ENCODE results near the gene IFNW1.

Gene IFNW1

GRCh38 chr9:21114311-21114710 lies 27.3 kb downstream of the IFNW1 start:
- DNase-seq (ENCODE audit: extremely low spot score, insufficient read length, low read depth) = no peak
- FAIRE-seq = no peak

GRCh38 chr9:21110708-21111576 lies 30.7 kb downstream of the IFNW1 start:
- FAIRE-seq (peak; percentile 96), DNase-seq (ENCODE audit: extremely low spot score, insufficient read length, low read depth) (no peak)

- DNase-seq (ENCODE audit: extremely low spot score, insufficient read length, low read depth) (no peak), FAIRE-seq (no peak)
These were observed 36.8 kb downstream of the IFNW1 start for GRCh38 chr9:21104787-21105186.

- DNase-seq (ENCODE audit: extremely low spot score, insufficient read length, low read depth) = no peak
- no peak for FAIRE-seq
These were observed 39.3 kb downstream of the IFNW1 start for GRCh38 chr9:21102305-21102704.

- DNase-seq (ENCODE audit: extremely low spot score, insufficient read length, low read depth) = no peak
- FAIRE-seq = no peak
These were observed 43.8 kb downstream of the IFNW1 start for GRCh38 chr9:21097817-21098216.

- FAIRE-seq (no peak), DNase-seq (ENCODE audit: extremely low spot score, insufficient read length, low read depth) (no peak)
These were observed 44.8 kb downstream of the IFNW1 start for GRCh38 chr9:21096901-21097255.

GRCh38 chr9:21096172-21096900 lies 45.3 kb downstream of the IFNW1 start:
- DNase-seq (ENCODE audit: extremely low spot score, insufficient read length, low read depth) (no peak), FAIRE-seq (peak; percentile 88)

- no peak for DNase-seq (ENCODE audit: extremely low spot score, insufficient read length, low read depth)
- FAIRE-seq = no peak
These were observed 46.1 kb downstream of the IFNW1 start for GRCh38 chr9:21095561-21095960.

All from GM18507 (cell line).